B cell (primary cell): ENCODE results near the gene PLEKHG4B. TPM values are rescaled to one million over a fixed set of nuclear protein-coding genes. Genes with fewer than 3 reads are reported as not detected.

Experiments
- ATAC-seq: fragments of 200-7000 bp; cut with Tn5 transposase; one replicate; pipeline ENCODE4 v1.10.0; 2021; ENCODE audit warnings: low read depth, mild to moderate bottlenecking, moderate number of reproducible peaks, moderate library complexity
- CTCF ChIA-PET: fragments of 350-600 bp; sonication (Branson Sonifier 250); formaldehyde crosslinking; loops from one replicate; lab custom pipeline; 2021; ENCODE audit warnings: antibody characterized with exemption, inconsistent platforms; lab: Charles Lee
- POLR2A ChIA-PET: fragments of 350-600 bp; sonication (Branson Sonifier 250); formaldehyde crosslinking; loops from one replicate; lab custom pipeline; 2021; ENCODE audit warnings: antibody characterized with exemption; lab: Charles Lee
- DNase-seq: peaks from one replicate; pipeline ENCODE4 v3.0.0; 2013
- H2AFZ ChIP-seq: 2 replicates; pipeline ENCODE4 v1.6.1; 2012; ENCODE audit warnings: mild to moderate bottlenecking, low read depth, low read length; ENCODE audit not compliant: insufficient read depth, poor library complexity, severe bottlenecking
- H3K27ac ChIP-seq, 2 donors: 1 replicate in 1 of 2; 2 replicates in 1 of 2; pipeline ENCODE4 v1.5.1; 2012 to 2013; ENCODE audit warnings: low read length in 2 of 2, mild to moderate bottlenecking in 2 of 2, moderate library complexity in 1 of 2
- H3K27me3 ChIP-seq, 4 experiments: fragments of 200-600 bp in 1 of 4; sonication (generic) in 1 of 4; replicated peaks in 1 of 4; 1 replicate in 2 of 4; 2 replicates in 2 of 4; pipeline versions ENCODE4 v1.6.1 to v1.7.0; 2013 to 2016; ENCODE audit warnings: low read length in 3 of 4, mild to moderate bottlenecking in 2 of 4, mixed read lengths in 1 of 4, moderate library complexity in 1 of 4; ENCODE audit not compliant: insufficient read depth in 4 of 4, control insufficient read depth in 3 of 4; ENCODE audit errors: control extremely low read depth in 1 of 4
- H3K36me3 ChIP-seq, 2 experiments: replicated peaks in 1 of 2; 1 replicate in 1 of 2; 2 replicates in 1 of 2; pipeline versions ENCODE4 v1.6.1 to v1.7.1; 2013; ENCODE audit warnings: low read length in 1 of 2; ENCODE audit not compliant: insufficient read depth in 2 of 2, control insufficient read depth in 1 of 2; ENCODE audit errors: control extremely low read depth in 1 of 2, extremely low read depth in 1 of 2
- H3K4me1 ChIP-seq, 2 donors: fragments of 200-600 bp in 1 of 2; sonication (generic) in 1 of 2; 1 replicate in 1 of 2; 2 replicates in 1 of 2; pipeline versions ENCODE4 v1.5.1 to v1.6.1; 2013 to 2017; ENCODE audit warnings: low read length in 2 of 2; ENCODE audit not compliant: control insufficient read depth in 2 of 2, insufficient read depth in 2 of 2
- H3K4me2 ChIP-seq: replicated peaks from 2 replicates; pipeline ENCODE3; 2012; ENCODE audit warnings: mild to moderate bottlenecking, low read depth, low read length; ENCODE audit not compliant: poor library complexity, severe bottlenecking
- H3K4me3 ChIP-seq, 5 experiments: fragments of 200-600 bp in 1 of 5; sonication (generic) in 1 of 5; 1 replicate in 3 of 5; 2 replicates in 2 of 5; pipeline versions ENCODE4 v1.5.1 to v1.7.0; 2011 to 2016; ENCODE audit warnings: low read length in 4 of 5, mild to moderate bottlenecking in 4 of 5, low read depth in 2 of 5, control low read depth in 1 of 5, moderate library complexity in 1 of 5; ENCODE audit not compliant: insufficient read depth in 1 of 5; ENCODE audit errors: control extremely low read depth in 1 of 5, extremely low read depth in 1 of 5
- H3K79me2 ChIP-seq: fragments of 200-600 bp; sonication (generic); one replicate; pipeline ENCODE4 v1.6.0; 2016; ENCODE audit warnings: low read length; ENCODE audit not compliant: control insufficient read depth, insufficient read depth
- H3K9ac ChIP-seq: fragments of 200-600 bp; sonication (generic); 2 replicates; pipeline ENCODE4 v1.6.1; 2017; ENCODE audit warnings: mild to moderate bottlenecking, low read length, moderate library complexity
- H3K9me3 ChIP-seq, 3 donors: one replicate each; pipeline versions ENCODE4 v1.6.1 to v1.7.1; 2013; ENCODE audit warnings: low read length in 2 of 3; ENCODE audit not compliant: control insufficient read depth in 2 of 3, insufficient read depth in 1 of 3; ENCODE audit errors: control extremely low read depth in 1 of 3
- H4K20me1 ChIP-seq: 2 replicates; pipeline ENCODE4 v1.6.0; 2012; ENCODE audit warnings: mild to moderate bottlenecking, low read length; ENCODE audit not compliant: insufficient read depth, control insufficient read depth, poor library complexity, severe bottlenecking
- H3K27ac Mint-ChIP-seq: one replicate; pipeline ENCODE4 v1.8.0; 2021; ENCODE audit warnings: mixed read lengths
- H3K27me3 Mint-ChIP-seq: one replicate; pipeline ENCODE4 v1.8.0; 2021; ENCODE audit warnings: mixed read lengths
- H3K4me1 Mint-ChIP-seq: one replicate; pipeline ENCODE4 v1.8.0; 2021; ENCODE audit warnings: mixed read lengths
- H3K4me3 Mint-ChIP-seq: one replicate; pipeline ENCODE4 v1.8.0; 2021; ENCODE audit warnings: mixed read lengths
- H3K9me3 Mint-ChIP-seq: one replicate; pipeline ENCODE4 v1.8.0; 2022; ENCODE audit warnings: mixed read lengths; ENCODE audit not compliant: insufficient read depth
- EZH2 ChIP-seq: IDR thresholded peaks from 2 replicates; pipeline ENCODE4 v1.6.1; 2012; ENCODE audit warnings: borderline replicate concordance, low read depth, mild to moderate bottlenecking, moderate library complexity, low read length; ENCODE audit not compliant: insufficient read depth, poor library complexity, severe bottlenecking
- WGBS: methylation state at CpG from one replicate; pipeline ENCODE4 v1.1.5; 2013; ENCODE audit warnings: missing lambda C conversion rate; ENCODE audit not compliant: insufficient coverage; 5-methylcytosine and 5-hydroxymethylcytosine counted together
- intact Hi-C: fragments of 100-400 bp; cut with micrococcal nuclease; formaldehyde crosslinking; loops from one replicate; pipeline ENCODE4 v1.10.0; 2022
- polyA plus RNA-seq: library from polyadenylated mRNA; depleted of rRNA; stranded (reverse); fragments of >200 nt; gene quantifications from 2 replicates; pipeline ENCODE4 v1.2.3, GENCODE V29; 2012
- total RNA-seq, 2 donors: library from RNA; stranded (reverse); fragments of 120-200 nt in 1 of 2; gene quantifications; 1 replicate in 1 of 2; 2 replicates in 1 of 2; pipeline versions ENCODE4 v1.2.3 to v1.2.4, GENCODE V29; 2013 to 2022
- TF ChIP-seq, protein P1 (sequence below): fragments of 200-600 bp; IDR thresholded peaks from one replicate; pipeline ENCODE4 v1.8.0; 2022; ENCODE audit warnings: antibody characterized with exemption, mild to moderate bottlenecking

Gene PLEKHG4B
- total and polyA plus RNA-seq, 2 donors (not counting 1 experiment from before 2014, with no cell fraction given), result not detected

- CTCF ChIA-PET, result interaction anchor here (0.8 kb wide), 1 partner anchor 10 kb away, joined by 4 read pairs; the partner anchor contains the start of genes CCDC127 and SDHA
Measured at GRCh38 chr5:207599-207998, 115.6 kb downstream of the PLEKHG4B start.

DNA sequence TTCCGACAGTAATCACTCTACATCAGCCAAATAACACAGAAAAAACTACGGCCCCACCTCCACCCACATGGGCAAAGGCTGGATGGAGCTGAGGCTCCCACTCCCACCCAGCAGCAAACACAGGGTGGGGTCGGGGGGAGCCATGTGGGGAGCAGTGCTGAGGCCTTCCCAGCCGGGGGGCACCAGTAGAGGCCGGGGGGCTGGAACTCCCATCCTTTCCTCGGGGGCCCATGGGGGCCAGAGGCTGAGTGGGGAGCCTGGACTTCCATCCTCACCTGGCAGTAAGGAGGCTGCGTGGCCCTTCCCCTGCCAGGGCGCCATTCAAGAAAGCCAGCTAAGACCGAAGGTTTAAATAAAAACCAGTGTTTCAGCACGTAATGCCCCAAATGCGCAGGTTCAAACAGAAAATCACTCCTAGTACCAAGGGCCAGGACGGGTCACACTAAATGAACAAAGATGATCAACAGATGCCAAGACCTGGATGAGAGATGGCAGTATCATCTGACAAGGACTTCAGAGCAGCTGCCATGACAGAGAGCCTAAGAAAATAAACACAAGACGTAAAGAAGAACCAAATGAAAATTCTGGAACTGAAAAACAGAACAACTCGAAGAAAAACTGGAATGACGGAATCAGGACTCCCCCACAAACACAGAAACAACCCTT lies 116.6 kb downstream of the PLEKHG4B start:
- WGBS, result 95% methylated on average over 12 of the region's 15 CpGs

More at GRCh38 chr5:207599-207998, 115.6 kb downstream of the PLEKHG4B start:
- H3K27me3 Mint-ChIP-seq, result no peaks in the 10 kb centered on the region
- intact Hi-C loops, result no loop called here
- no peaks in the 10 kb centered on the region for H3K9me3 ChIP-seq
- TF ChIP-seq, protein P1, sequence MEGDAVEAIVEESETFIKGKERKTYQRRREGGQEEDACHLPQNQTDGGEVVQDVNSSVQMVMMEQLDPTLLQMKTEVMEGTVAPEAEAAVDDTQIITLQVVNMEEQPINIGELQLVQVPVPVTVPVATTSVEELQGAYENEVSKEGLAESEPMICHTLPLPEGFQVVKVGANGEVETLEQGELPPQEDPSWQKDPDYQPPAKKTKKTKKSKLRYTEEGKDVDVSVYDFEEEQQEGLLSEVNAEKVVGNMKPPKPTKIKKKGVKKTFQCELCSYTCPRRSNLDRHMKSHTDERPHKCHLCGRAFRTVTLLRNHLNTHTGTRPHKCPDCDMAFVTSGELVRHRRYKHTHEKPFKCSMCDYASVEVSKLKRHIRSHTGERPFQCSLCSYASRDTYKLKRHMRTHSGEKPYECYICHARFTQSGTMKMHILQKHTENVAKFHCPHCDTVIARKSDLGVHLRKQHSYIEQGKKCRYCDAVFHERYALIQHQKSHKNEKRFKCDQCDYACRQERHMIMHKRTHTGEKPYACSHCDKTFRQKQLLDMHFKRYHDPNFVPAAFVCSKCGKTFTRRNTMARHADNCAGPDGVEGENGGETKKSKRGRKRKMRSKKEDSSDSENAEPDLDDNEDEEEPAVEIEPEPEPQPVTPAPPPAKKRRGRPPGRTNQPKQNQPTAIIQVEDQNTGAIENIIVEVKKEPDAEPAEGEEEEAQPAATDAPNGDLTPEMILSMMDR, result no peak
- no peak for TF ChIP-seq EZH2
- POLR2A ChIA-PET, result interaction anchor here (0.6 kb wide), 1 partner anchor 78 kb away, joined by 3 read pairs; no protein-coding TSS in a partner anchor
- peaks cover 1 to 47% of the 10 kb centered on the region in 2 experiments for H3K36me3 ChIP-seq
- no peak for ATAC-seq
- no peaks in the 10 kb centered on the region for H3K9me3 Mint-ChIP-seq
- no peaks in the 10 kb centered on the region for H3K4me1 ChIP-seq
- no peak overlapping the region for H3K9ac ChIP-seq
- no peak overlapping the region for H2AFZ ChIP-seq
- WGBS, result 97% methylated on average over 6 of the region's 14 CpGs
- H3K4me1 Mint-ChIP-seq, result peaks cover 10% of the 10 kb centered on the region
- no peak for DNase-seq
- H4K20me1 ChIP-seq, result peaks cover 37% of the 10 kb centered on the region
- H3K4me3 Mint-ChIP-seq, result no peak overlapping the region
- H3K4me3 ChIP-seq, result no peak overlapping the region
- no peak overlapping the region for H3K4me2 ChIP-seq
- H3K27ac Mint-ChIP-seq, result no peak overlapping the region
- peaks cover 19% of the 10 kb centered on the region for H3K79me2 ChIP-seq
- no peak overlapping the region for H3K27ac ChIP-seq
- no peaks in the 10 kb centered on the region for H3K27me3 ChIP-seq

More for the DNA sequence above, 116.6 kb downstream of the PLEKHG4B start:
- H3K27ac Mint-ChIP-seq, result no peak overlapping the region
- TF ChIP-seq, protein P1, result no peak
- TF ChIP-seq EZH2, result no peak
- no peak overlapping the region for H3K4me3 Mint-ChIP-seq
- Histone ChIP-seq H3K4me1 (no peaks in the 10 kb centered on the region), H4K20me1 (peaks cover 40% of the 10 kb centered on the region), H3K9me3 (no peaks in the 10 kb centered on the region), H3K36me3 (peaks cover 1 to 43% of the 10 kb centered on the region in 2 experiments), H3K4me3 (no peak overlapping the region), H3K79me2 (peaks cover 24% of the 10 kb centered on the region), H3K27ac (no peak overlapping the region), H2AFZ (no peak overlapping the region), H3K27me3 (no peaks in the 10 kb centered on the region), H3K4me2 (no peak overlapping the region), H3K9ac (no peak overlapping the region)
- no peaks in the 10 kb centered on the region for H3K9me3 Mint-ChIP-seq
- H3K4me1 Mint-ChIP-seq, result peaks cover 12% of the 10 kb centered on the region
- H3K27me3 Mint-ChIP-seq, result no peaks in the 10 kb centered on the region
- ATAC-seq (no peak), DNase-seq (no peak)
- POLR2A ChIA-PET, result no interaction called here
- intact Hi-C loops, result no loop called here
- CTCF ChIA-PET, result no interaction called here
